ENCODE measurements around the gene ALDH2.
A peak's percentile ranks its signal among the peaks of the same experiment; 100 is the strongest.

The ALDH2 gene

GRCh38 chr12:111841750-111842555 lies 75.2 kb downstream of the ALDH2 start, which contains the start of gene MAPKAPK5:
Gene MAPKAPK5 (plus strand): TSS chr12:111842228. CDS start chr12:111842734, 506 bp downstream.
- peaks cover 4 to 7% of the 10 kb centered on the region in 2 donors for H3K36me3 ChIP-seq (ENCODE audit: control insufficient read depth in 2 of 2, insufficient read depth in 2 of 2, low read length in 2 of 2)
- no peaks in the 10 kb centered on the region for H3K27me3 ChIP-seq (ENCODE audit: control insufficient read depth in 1 of 2, insufficient read depth in 2 of 2, low read length in 2 of 2)
- H3K9ac ChIP-seq (ENCODE audit: low read length in 2 of 2) = peak within 1 kb of the TSS; percentile 86 to 100
- peak within 1 kb of the TSS; percentile 95 for H3K27ac ChIP-seq (ENCODE audit: low read length)
- H3K4me3 ChIP-seq (ENCODE audit: low read length in 2 of 2) = peak within 1 kb of the TSS; percentile 89 to 100
- H3K4me1 ChIP-seq (ENCODE audit: control insufficient read depth, insufficient read depth, low read length) = peaks cover 34% of the 10 kb centered on the region
- H3K9me3 ChIP-seq (ENCODE audit: control insufficient read depth in 2 of 2, low read length in 2 of 2) = no peaks in the 10 kb centered on the region

DNA sequence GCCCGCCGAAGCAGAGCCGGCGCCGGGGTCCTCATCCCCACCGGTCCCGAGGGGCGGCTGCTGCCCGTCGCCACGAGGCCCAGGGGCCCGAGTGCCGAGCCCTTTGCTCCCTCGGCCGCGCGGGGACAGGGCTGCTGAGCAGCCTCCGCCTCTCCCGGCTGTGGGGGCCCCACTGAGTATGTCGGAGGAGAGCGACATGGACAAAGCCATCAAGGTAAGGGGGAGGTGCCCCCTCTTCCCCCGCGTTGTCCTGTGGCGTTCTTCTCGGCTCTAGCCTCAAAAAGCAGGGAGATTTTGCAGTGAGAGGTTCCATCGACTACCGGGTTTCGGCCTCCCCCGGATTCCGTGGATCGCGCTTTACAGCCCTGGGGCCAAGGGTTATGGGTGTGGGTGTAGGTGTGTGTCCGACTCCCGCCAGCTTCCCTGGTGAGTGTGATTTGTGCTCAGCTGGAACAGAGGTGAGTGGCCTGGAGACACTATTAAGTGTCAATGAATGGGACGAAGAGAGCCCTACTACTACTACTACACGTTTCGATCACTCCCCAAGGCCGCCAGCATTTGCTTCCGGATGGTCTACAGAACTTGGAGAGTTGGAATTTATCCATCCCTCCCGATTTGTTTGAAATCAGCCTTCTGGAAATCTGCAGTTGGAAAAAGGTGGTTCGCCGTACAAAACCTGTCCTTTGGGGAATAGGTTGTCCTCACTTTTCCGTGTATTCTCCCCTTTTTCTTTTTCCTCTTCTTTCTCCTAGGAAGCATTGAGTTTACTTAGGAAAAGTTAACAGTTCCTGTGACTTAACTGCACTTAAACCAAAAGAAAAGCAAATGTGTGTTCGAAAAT lies 76.0 kb downstream of the ALDH2 start:
- Histone ChIP-seq H3K9me3 (ENCODE audit: control insufficient read depth in 2 of 2, low read length in 2 of 2) (no peaks in the 10 kb centered on the region), H3K4me1 (ENCODE audit: control insufficient read depth, insufficient read depth, low read length) (peaks cover 34% of the 10 kb centered on the region), H3K9ac (ENCODE audit: low read length in 2 of 2) (peak overlapping the region; percentile 86 to 100), H3K27ac (ENCODE audit: low read length) (peak overlapping the region; percentile 95), H3K4me3 (ENCODE audit: low read length in 2 of 2) (peak overlapping the region; percentile 89 to 100), H3K27me3 (ENCODE audit: control insufficient read depth in 1 of 2, insufficient read depth in 2 of 2, low read length in 2 of 2) (no peaks in the 10 kb centered on the region), H3K36me3 (ENCODE audit: control insufficient read depth in 2 of 2, insufficient read depth in 2 of 2, low read length in 2 of 2) (peaks cover 4 to 7% of the 10 kb centered on the region in 2 donors)

DNA sequence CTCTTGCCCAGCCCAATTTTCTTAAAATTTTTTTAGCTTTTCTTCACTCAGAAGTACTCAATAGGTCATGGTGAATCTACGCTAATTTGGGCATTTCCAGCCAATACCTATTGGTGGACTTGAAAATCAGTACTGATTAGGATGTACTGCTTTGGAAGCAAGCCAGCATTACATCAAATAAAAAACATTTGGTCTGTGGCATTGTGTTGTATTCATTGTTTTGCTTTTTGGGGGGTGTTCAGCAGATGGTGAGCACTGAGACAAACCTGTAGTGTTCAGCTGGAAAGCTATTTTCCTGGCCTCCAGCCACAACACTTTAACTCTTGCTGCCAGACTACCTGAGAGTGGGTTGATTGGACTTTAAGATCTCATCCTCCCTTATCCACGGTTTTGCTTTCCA lies 79.3 kb downstream of the ALDH2 start:
- Histone ChIP-seq H3K27ac (ENCODE audit: low read length) (no peak overlapping the region), H3K4me3 (ENCODE audit: low read length in 2 of 2) (no peak overlapping the region), H3K4me1 (ENCODE audit: control insufficient read depth, insufficient read depth, low read length) (peaks cover 24% of the 10 kb centered on the region), H3K9ac (ENCODE audit: low read length in 2 of 2) (no peak overlapping the region), H3K27me3 (ENCODE audit: control insufficient read depth in 1 of 2, insufficient read depth in 2 of 2, low read length in 2 of 2) (no peaks in the 10 kb centered on the region), H3K9me3 (ENCODE audit: control insufficient read depth in 2 of 2, low read length in 2 of 2) (no peaks in the 10 kb centered on the region), H3K36me3 (ENCODE audit: control insufficient read depth in 2 of 2, insufficient read depth in 2 of 2, low read length in 2 of 2) (peaks cover 0 to 5% of the 10 kb centered on the region in 2 donors)

- Histone ChIP-seq H3K9ac (ENCODE audit: low read length in 2 of 2) (no peak overlapping the region), H3K36me3 (ENCODE audit: control insufficient read depth in 2 of 2, insufficient read depth in 2 of 2, low read length in 2 of 2) (peaks cover 0 to 6% of the 10 kb centered on the region in 2 donors), H3K4me3 (ENCODE audit: low read length in 2 of 2) (no peak overlapping the region), H3K4me1 (ENCODE audit: control insufficient read depth, insufficient read depth, low read length) (no peaks in the 10 kb centered on the region), H3K27ac (ENCODE audit: low read length) (no peak overlapping the region), H3K9me3 (ENCODE audit: control insufficient read depth in 2 of 2, low read length in 2 of 2) (no peaks in the 10 kb centered on the region), H3K27me3 (ENCODE audit: control insufficient read depth in 1 of 2, insufficient read depth in 2 of 2, low read length in 2 of 2) (no peaks in the 10 kb centered on the region)
Measured at GRCh38 chr12:111850526-111850925, 83.8 kb downstream of the ALDH2 start.

- H3K36me3 ChIP-seq (ENCODE audit: control insufficient read depth in 2 of 2, insufficient read depth in 2 of 2, low read length in 2 of 2) = no peaks in the 10 kb centered on the region
- no peaks in the 10 kb centered on the region for H3K27me3 ChIP-seq (ENCODE audit: control insufficient read depth in 1 of 2, insufficient read depth in 2 of 2, low read length in 2 of 2)
- H3K9me3 ChIP-seq (ENCODE audit: control insufficient read depth in 2 of 2, low read length in 2 of 2) = no peaks in the 10 kb centered on the region
- H3K9ac ChIP-seq (ENCODE audit: low read length in 2 of 2) = no peak overlapping the region
- no peaks in the 10 kb centered on the region for H3K4me1 ChIP-seq (ENCODE audit: control insufficient read depth, insufficient read depth, low read length)
- no peak overlapping the region for H3K4me3 ChIP-seq (ENCODE audit: low read length in 2 of 2)
- H3K27ac ChIP-seq (ENCODE audit: low read length) = no peak overlapping the region
Measured at GRCh38 chr12:111858186-111858585, 91.5 kb downstream of the ALDH2 start.

DNA sequence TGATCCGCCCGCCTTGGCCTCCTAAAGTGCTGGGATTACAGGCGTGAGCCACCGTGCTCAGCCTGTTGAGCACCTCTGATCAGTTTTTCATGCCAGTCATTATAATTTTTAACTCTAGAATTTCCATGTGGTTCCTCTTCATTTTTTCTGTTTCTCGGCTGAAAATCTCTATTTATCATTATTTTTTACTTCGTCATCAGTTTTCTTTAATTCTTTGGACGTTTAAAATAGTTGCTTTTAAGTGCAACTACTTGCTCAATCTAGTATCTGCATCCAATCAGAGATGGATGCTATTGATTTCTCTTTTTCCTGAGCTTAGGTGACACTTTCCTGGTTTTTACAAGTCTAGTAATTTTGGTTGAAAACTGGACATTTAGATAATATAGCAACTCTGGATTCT lies 92.0 kb downstream of the ALDH2 start:
- Histone ChIP-seq H3K4me1 (ENCODE audit: control insufficient read depth, insufficient read depth, low read length) (no peaks in the 10 kb centered on the region), H3K27me3 (ENCODE audit: control insufficient read depth in 1 of 2, insufficient read depth in 2 of 2, low read length in 2 of 2) (no peaks in the 10 kb centered on the region), H3K36me3 (ENCODE audit: control insufficient read depth in 2 of 2, insufficient read depth in 2 of 2, low read length in 2 of 2) (no peaks in the 10 kb centered on the region), H3K9ac (ENCODE audit: low read length in 2 of 2) (no peak overlapping the region), H3K27ac (ENCODE audit: low read length) (no peak overlapping the region), H3K4me3 (ENCODE audit: low read length in 2 of 2) (no peak overlapping the region), H3K9me3 (ENCODE audit: control insufficient read depth in 2 of 2, low read length in 2 of 2) (no peaks in the 10 kb centered on the region)

GRCh38 chr12:111864913-111865312 lies 98.2 kb downstream of the ALDH2 start:
- Histone ChIP-seq H3K9me3 (ENCODE audit: control insufficient read depth in 2 of 2, low read length in 2 of 2) (no peaks in the 10 kb centered on the region), H3K27ac (ENCODE audit: low read length) (no peak overlapping the region), H3K27me3 (ENCODE audit: control insufficient read depth in 1 of 2, insufficient read depth in 2 of 2, low read length in 2 of 2) (no peaks in the 10 kb centered on the region), H3K4me1 (ENCODE audit: control insufficient read depth, insufficient read depth, low read length) (no peaks in the 10 kb centered on the region), H3K4me3 (ENCODE audit: low read length in 2 of 2) (no peak overlapping the region), H3K36me3 (ENCODE audit: control insufficient read depth in 2 of 2, insufficient read depth in 2 of 2, low read length in 2 of 2) (peaks cover 14 to 19% of the 10 kb centered on the region in 2 donors), H3K9ac (ENCODE audit: low read length in 2 of 2) (no peak overlapping the region)

All from stomach smooth muscle (tissue), 2 donors.